Neuronal stem cell (in vitro differentiated cells): ENCODE measurements around the gene PACS1.
"Not testable (repeated sequence)": the region's sequence is repeated elsewhere in the genome, so short reads cannot be mapped to it uniquely, and the experiment has no call there.

Source experiments
- DNase-seq: peaks from one replicate; pipeline ENCODE4 v3.0.0-alpha.2; 2013; ENCODE audit warnings: low spot score
- H2AFZ ChIP-seq: one replicate; pipeline ENCODE4 v1.6.1; 2013; ENCODE audit warnings: mild to moderate bottlenecking, low read length, inconsistent platforms
- H2AK5ac ChIP-seq: 2 replicates; pipeline ENCODE4 v1.6.1; 2013; ENCODE audit warnings: low read depth, mild to moderate bottlenecking, inconsistent platforms, low read length, moderate library complexity, mixed read lengths
- H2BK120ac ChIP-seq: 2 replicates; pipeline ENCODE4 v1.6.1; 2013; ENCODE audit warnings: low read depth, mild to moderate bottlenecking, inconsistent platforms, low read length, moderate library complexity, mixed read lengths
- H2BK12ac ChIP-seq: one replicate; pipeline ENCODE4 v1.6.1; 2013; ENCODE audit warnings: low read length, inconsistent platforms
- H2BK15ac ChIP-seq: 2 replicates; pipeline ENCODE4 v1.6.1; 2013; ENCODE audit warnings: mild to moderate bottlenecking, low read length, inconsistent platforms, mixed read lengths
- H2BK5ac ChIP-seq: one replicate; pipeline ENCODE4 v1.6.1; 2013; ENCODE audit warnings: inconsistent platforms, mild to moderate bottlenecking, low read length, moderate library complexity
- H3K14ac ChIP-seq: one replicate; pipeline ENCODE4 v1.6.1; 2013; ENCODE audit warnings: low read length, inconsistent platforms
- H3K18ac ChIP-seq: 2 replicates; pipeline ENCODE4 v1.6.1; 2013; ENCODE audit warnings: low read length, inconsistent platforms
- H3K23ac ChIP-seq: 2 replicates; pipeline ENCODE4 v1.6.1; 2013; ENCODE audit warnings: low read depth, mild to moderate bottlenecking, mixed read lengths, low read length, inconsistent platforms; ENCODE audit not compliant: poor library complexity
- H3K27ac ChIP-seq: replicated peaks from 3 replicates; pipeline ENCODE4 v1.5.1; 2013; ENCODE audit warnings: low read length, inconsistent platforms
- H3K27me3 ChIP-seq, 3 experiments: 2 replicates each; pipeline ENCODE4 v1.6.1; 2013; ENCODE audit warnings: low read length in 3 of 3, mild to moderate bottlenecking in 2 of 3, inconsistent platforms in 1 of 3, low read depth in 1 of 3, mixed read lengths in 1 of 3, moderate library complexity in 1 of 3; ENCODE audit not compliant: control insufficient read depth in 3 of 3, insufficient read depth in 3 of 3
- H3K36me3 ChIP-seq, 2 donors: replicated peaks in 1 of 2; 2 replicates each; pipeline ENCODE4 v1.6.1; 2013; ENCODE audit warnings: low read length in 2 of 2; ENCODE audit not compliant: control insufficient read depth in 2 of 2, insufficient read depth in 2 of 2
- H3K4ac ChIP-seq: 2 replicates; pipeline ENCODE4 v1.6.1; 2013; ENCODE audit warnings: inconsistent platforms, mild to moderate bottlenecking, low read length, moderate library complexity
- H3K4me1 ChIP-seq, 2 donors: 1 replicate in 1 of 2; 2 replicates in 1 of 2; pipeline ENCODE4 v1.6.1; 2013; ENCODE audit warnings: low read length in 2 of 2, low read depth in 1 of 2; ENCODE audit not compliant: control insufficient read depth in 2 of 2, insufficient read depth in 1 of 2
- H3K4me2 ChIP-seq: one replicate; pipeline ENCODE4 v1.6.1; 2013; ENCODE audit warnings: mild to moderate bottlenecking, low read length, inconsistent platforms; ENCODE audit not compliant: insufficient read depth, poor library complexity, severe bottlenecking
- H3K4me3 ChIP-seq, 2 donors: 2 replicates each; pipeline ENCODE4 v1.5.1; 2013; ENCODE audit warnings: low read length in 2 of 2, mild to moderate bottlenecking in 2 of 2, inconsistent platforms in 1 of 2, moderate library complexity in 1 of 2
- H3K79me1 ChIP-seq: one replicate; pipeline ENCODE4 v1.6.1; 2013; ENCODE audit warnings: low read depth, mild to moderate bottlenecking, inconsistent platforms, low read length, moderate library complexity
- H3K9ac ChIP-seq: one replicate; pipeline ENCODE4 v1.6.1; 2013; ENCODE audit warnings: mild to moderate bottlenecking, low read depth, low read length, inconsistent platforms; ENCODE audit not compliant: poor library complexity
- H3K9me3 ChIP-seq, 2 donors: replicated peaks in 1 of 2; 2 replicates each; pipeline versions ENCODE3 to v1.6.1; 2013; ENCODE audit warnings: low read length in 2 of 2, mild to moderate bottlenecking in 2 of 2, inconsistent platforms in 1 of 2, low read depth in 1 of 2, mixed read lengths in 1 of 2, moderate library complexity in 1 of 2; ENCODE audit not compliant: control insufficient read depth in 2 of 2, insufficient read depth in 1 of 2
- H4K8ac ChIP-seq: one replicate; pipeline ENCODE4 v1.6.1; 2013; ENCODE audit warnings: low read depth, mild to moderate bottlenecking, inconsistent platforms, low read length, moderate library complexity
- H4K91ac ChIP-seq: one replicate; pipeline ENCODE4 v1.6.1; 2013; ENCODE audit warnings: low read length, low read depth, mild to moderate bottlenecking, inconsistent platforms; ENCODE audit not compliant: poor library complexity
- WGBS, 2 donors: extraction: QIAGEN DNeasy Blood & Tissue Kit; methylation state at CpG; one replicate each; pipeline ENCODE4 v1.1.7; 2013; ENCODE audit warnings: missing lambda C conversion rate in 2 of 2, mixed read lengths in 1 of 2; ENCODE audit not compliant: insufficient read length in 2 of 2, insufficient replicate concordance in 1 of 2; ENCODE audit errors: extremely low coverage in 2 of 2; 5-methylcytosine and 5-hydroxymethylcytosine counted together

Gene PACS1

GRCh38 chr11:66275984-66276612, 206.0 kb downstream of the PACS1 start:
- H3K4me1 ChIP-seq, result peaks cover 15 to 27% of the 10 kb centered on the region in 2 donors
- H2BK12ac ChIP-seq, result no peak overlapping the region
- no peak overlapping the region for H2BK120ac ChIP-seq
- H4K8ac ChIP-seq, result no peak overlapping the region
- H3K4ac ChIP-seq, result no peak overlapping the region
- H3K4me2 ChIP-seq, result no peak overlapping the region
- no peak for DNase-seq
- no peak overlapping the region for H3K27ac ChIP-seq
- H3K9ac ChIP-seq, result no peak overlapping the region
- H4K91ac ChIP-seq, result no peak overlapping the region
- no peak overlapping the region for H3K23ac ChIP-seq
- H3K9me3 ChIP-seq, result no peaks in the 10 kb centered on the region
- peaks cover 37 to 56% of the 10 kb centered on the region in 2 donors for H3K36me3 ChIP-seq
- no peak overlapping the region for H3K14ac ChIP-seq
- no peak overlapping the region for H2BK5ac ChIP-seq
- H2AFZ ChIP-seq, result no peak overlapping the region
- no peak overlapping the region for H3K4me3 ChIP-seq
- H2AK5ac ChIP-seq, result no peak overlapping the region
- no peak overlapping the region for H3K18ac ChIP-seq
- WGBS, 2 donors, result no CpG with 5 or more reads among the region's 14 CpGs
- no peak overlapping the region for H2BK15ac ChIP-seq
- no peaks in the 10 kb centered on the region for H3K27me3 ChIP-seq
- peaks cover 2% of the 10 kb centered on the region for H3K79me1 ChIP-seq

DNA sequence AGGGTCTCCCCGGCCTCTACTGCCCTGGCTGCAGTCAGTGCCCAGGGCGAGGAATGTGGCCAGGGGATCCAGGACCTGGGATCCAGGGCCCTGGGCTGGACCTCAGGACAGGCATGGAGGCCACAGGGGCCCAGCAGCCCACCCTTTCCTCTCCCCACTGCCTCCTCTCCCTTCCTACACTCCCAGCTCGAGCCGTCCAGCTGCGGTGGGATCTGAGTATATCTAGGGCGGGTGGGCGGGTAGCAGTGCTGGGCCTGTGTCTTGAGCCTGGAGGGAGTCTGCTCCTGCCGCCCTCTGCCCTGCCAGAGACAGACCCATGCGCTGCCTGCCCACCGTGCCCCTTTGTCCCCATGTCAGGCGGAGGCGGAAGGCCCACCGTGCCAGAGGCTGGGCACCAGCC, 206.5 kb downstream of the PACS1 start:
- H3K4ac ChIP-seq, H3K27ac ChIP-seq, H3K9me3 ChIP-seq, H3K9ac ChIP-seq, H2BK12ac ChIP-seq, H3K4me2 ChIP-seq, H2BK15ac ChIP-seq, H2BK120ac ChIP-seq, H3K14ac ChIP-seq, DNase-seq, H3K18ac ChIP-seq, H3K4me3 ChIP-seq, H2AK5ac ChIP-seq, H3K79me1 ChIP-seq, H2BK5ac ChIP-seq, H4K8ac ChIP-seq, H3K27me3 ChIP-seq, H4K91ac ChIP-seq, H2AFZ ChIP-seq, H3K23ac ChIP-seq: not testable (repeated sequence)
- WGBS, 2 donors, result no CpG with 5 or more reads among the region's 13 CpGs
- H3K36me3 ChIP-seq, result peaks cover 38 to 58% of the 10 kb centered on the region in 2 donors
- peaks cover 17 to 32% of the 10 kb centered on the region in 2 donors for H3K4me1 ChIP-seq

- H3K4ac ChIP-seq, H4K8ac ChIP-seq, H3K79me1 ChIP-seq, H2BK120ac ChIP-seq, H2BK12ac ChIP-seq, H2AK5ac ChIP-seq, H3K27ac ChIP-seq, H3K4me3 ChIP-seq, H3K4me2 ChIP-seq, H3K18ac ChIP-seq, H2AFZ ChIP-seq, H3K23ac ChIP-seq, H4K91ac ChIP-seq, H3K14ac ChIP-seq, H3K27me3 ChIP-seq, H2BK15ac ChIP-seq, DNase-seq, H3K9ac ChIP-seq, H3K9me3 ChIP-seq: not testable (repeated sequence)
- no CpG with 5 or more reads among the region's 4 CpGs for WGBS, 2 donors
- Histone ChIP-seq H3K4me1 (peaks cover 21 to 37% of the 10 kb centered on the region in 2 donors), H3K36me3 (peaks cover 34 to 58% of the 10 kb centered on the region in 2 donors), H2BK5ac (peak overlapping the region; percentile 90)
These were observed 207.0 kb downstream of the PACS1 start for GRCh38 chr11:66277064-66277463.

DNA sequence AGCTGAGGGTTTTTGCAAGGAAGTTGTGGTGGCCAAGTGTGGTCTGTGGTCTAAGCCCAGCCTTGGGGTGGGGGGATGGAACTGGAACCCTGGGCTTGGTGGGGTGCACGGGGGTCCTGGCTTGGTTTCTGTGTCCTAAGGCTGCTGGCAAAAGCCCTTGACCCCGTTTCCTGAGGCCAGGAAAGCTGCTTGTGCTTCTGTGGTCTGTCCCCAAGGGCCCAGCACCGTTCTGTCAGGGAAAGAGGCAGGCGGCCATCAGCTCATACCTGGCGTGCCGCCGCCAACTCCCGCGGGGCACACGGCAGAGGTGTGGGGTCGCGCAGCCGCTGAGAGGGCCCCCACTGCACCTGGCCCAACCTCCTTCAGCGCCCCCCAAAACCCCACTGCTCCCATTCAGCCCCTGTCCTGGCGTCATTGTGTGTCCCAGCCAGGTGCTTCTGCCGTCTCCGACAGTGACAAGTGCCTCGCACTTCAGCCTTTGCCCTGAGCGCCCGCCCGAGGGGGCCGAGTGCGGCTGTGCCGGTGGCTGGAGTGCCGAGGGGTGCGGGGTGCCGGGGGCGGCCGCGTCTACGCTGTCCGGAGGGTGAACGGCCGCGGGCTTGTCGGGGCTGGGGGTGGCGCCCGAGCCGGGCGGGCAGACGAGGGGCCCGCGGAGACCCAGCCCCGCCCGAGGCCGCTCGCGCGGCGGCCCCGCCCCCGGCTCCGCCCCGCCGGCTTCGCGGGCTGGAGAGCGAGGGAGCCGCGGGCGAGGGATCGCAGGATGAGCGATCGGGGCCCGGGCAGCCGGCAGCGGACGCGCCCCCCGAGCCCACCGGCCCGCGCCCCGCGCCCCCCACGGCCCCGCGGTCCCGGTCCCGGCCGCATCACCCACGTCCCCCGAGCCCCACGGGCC, 207.6 kb downstream of the PACS1 start, which contains the start of gene CNIH2:
Gene CNIH2, plus strand, starts transcription at position 705 of the 892 bp plus-strand sequence. CDS start 282 bp downstream, outside the sequence.
- Histone ChIP-seq H3K18ac (peak within 1 kb of the TSS; percentile 87), H3K4me2 (peak within 1 kb of the TSS; percentile 99), H3K27ac (no peak within 1 kb of the TSS)

More for the DNA sequence above, 207.6 kb downstream of the PACS1 start, which contains the start of gene CNIH2:
- Histone ChIP-seq H3K4me1 (peaks cover 24 to 40% of the 10 kb centered on the region in 2 donors), H2BK12ac (peak within 1 kb of the TSS; percentile 22), H2BK5ac (peak within 1 kb of the TSS; percentile 90), H3K4ac (peak within 1 kb of the TSS; percentile 37), H3K4me3 (peak within 1 kb of the TSS; percentile 75 to 83), H2BK120ac (no peak within 1 kb of the TSS), H3K36me3 (peaks cover 27 to 54% of the 10 kb centered on the region in 2 donors), H2BK15ac (peak within 1 kb of the TSS; percentile 91), H4K91ac (peak within 1 kb of the TSS; percentile 72), H3K79me1 (peaks cover 2% of the 10 kb centered on the region), H4K8ac (no peak within 1 kb of the TSS), H3K14ac (peak within 1 kb of the TSS; percentile 56), H2AFZ (peak within 1 kb of the TSS; percentile 74), H2AK5ac (peak within 1 kb of the TSS; percentile 90), H3K9me3 (no peaks in the 10 kb centered on the region), H3K23ac (peak within 1 kb of the TSS; percentile 85), H3K27me3 (no peaks in the 10 kb centered on the region), H3K9ac (peak within 1 kb of the TSS; percentile 88)
- no peak for DNase-seq
- WGBS, 2 donors, result no CpG with 5 or more reads among the region's 84 CpGs
